Activated naive CD4-positive, alpha-beta T cell treated with anti-CD3 and anti-CD28 coated beads for 36 hours (primary cell): ENCODE results near the gene DDX42. TPM values are rescaled to one million over a fixed set of nuclear protein-coding genes. Genes with fewer than 3 reads are reported as not detected.
A peak's percentile ranks its signal among the peaks of the same experiment; 100 is the strongest.

ENCODE experiments used
- CTCF ChIA-PET: fragments of 350-600 bp; sonication (Branson Sonifier 250); formaldehyde crosslinking; loops from one replicate; lab custom pipeline; 2021; ENCODE audit warnings: antibody characterized with exemption; lab: Charles Lee
- DNase-seq: peaks from one replicate; pipeline ENCODE4 v3.0.0-alpha.2; 2020
- H3K27ac Mint-ChIP-seq: one replicate; pipeline ENCODE4 v1.8.0; 2021; ENCODE audit warnings: mild to moderate bottlenecking, mixed read lengths
- H3K27me3 Mint-ChIP-seq: one replicate; pipeline ENCODE4 v1.8.0; 2021; ENCODE audit warnings: low read depth, mixed read lengths
- H3K36me3 Mint-ChIP-seq: one replicate; pipeline ENCODE4 v1.8.0; 2021; ENCODE audit warnings: low read depth, mixed read lengths
- H3K4me1 Mint-ChIP-seq: one replicate; pipeline ENCODE4 v1.8.0; 2021; ENCODE audit warnings: low read depth, mixed read lengths
- H3K4me3 Mint-ChIP-seq: one replicate; pipeline ENCODE4 v1.8.0; 2021; ENCODE audit warnings: mild to moderate bottlenecking, moderate library complexity, mixed read lengths
- H3K9me3 Mint-ChIP-seq: one replicate; pipeline ENCODE4 v1.8.0; 2021; ENCODE audit warnings: mixed read lengths
- intact Hi-C: fragments of 100-400 bp; cut with micrococcal nuclease; formaldehyde crosslinking; loops from one replicate; pipeline ENCODE4 v1.15.1; 2023
- total RNA-seq, 2 experiments: library from RNA; stranded (reverse); gene quantifications; one replicate each; pipeline ENCODE4 v1.2.3, GENCODE V29; 2021

The DDX42 gene
- total RNA-seq, 2 experiments from 2014 or later, result 91.7 to 92.9 TPM

GRCh38 chr17:63809970-63810369 is 36.0 kb downstream of the DDX42 start:
- H3K27ac Mint-ChIP-seq, result no peak overlapping the region
- CTCF ChIA-PET, result no interaction called here
- H3K36me3 Mint-ChIP-seq, result peaks cover 50% of the 10 kb centered on the region
- H3K4me1 Mint-ChIP-seq, result peaks cover 7% of the 10 kb centered on the region
- intact Hi-C loops, result no loop called here
- no peak overlapping the region for H3K4me3 Mint-ChIP-seq
- DNase-seq, result no peak
- no peaks in the 10 kb centered on the region for H3K9me3 Mint-ChIP-seq
- H3K27me3 Mint-ChIP-seq, result no peaks in the 10 kb centered on the region

- peaks cover 59% of the 10 kb centered on the region for H3K36me3 Mint-ChIP-seq
- no peaks in the 10 kb centered on the region for H3K9me3 Mint-ChIP-seq
- H3K27ac Mint-ChIP-seq, result no peak overlapping the region
Measured at GRCh38 chr17:63816123-63816522, 42.2 kb downstream of the DDX42 start.

GRCh38 chr17:63816669-63817068 is 42.7 kb downstream of the DDX42 start:
- intact Hi-C loops, result no loop called here
- Mint-ChIP-seq H3K36me3 (peaks cover 58% of the 10 kb centered on the region), H3K9me3 (no peaks in the 10 kb centered on the region), H3K27me3 (no peaks in the 10 kb centered on the region), H3K27ac (no peak overlapping the region), H3K4me1 (peaks cover 6% of the 10 kb centered on the region), H3K4me3 (no peak overlapping the region)
- CTCF ChIA-PET, result interaction anchor here (0.6 to 0.7 kb wide), 2 partner anchors 13 to 32 kb away, joined by 3 to 7 read pairs; no protein-coding TSS in a partner anchor
- no peak for DNase-seq

More at GRCh38 chr17:63816123-63816522, 42.2 kb downstream of the DDX42 start:
- intact Hi-C loops, result no loop called here
- H3K4me3 Mint-ChIP-seq, result no peak overlapping the region
- DNase-seq, result no peak
- H3K4me1 Mint-ChIP-seq, result peaks cover 6% of the 10 kb centered on the region
- CTCF ChIA-PET, result interaction anchor here (0.6 kb wide), 1 partner anchor 12 kb away, joined by 7 read pairs; no protein-coding TSS in a partner anchor
- no peaks in the 10 kb centered on the region for H3K27me3 Mint-ChIP-seq

GRCh38 chr17:63817736-63818385 is 43.9 kb downstream of the DDX42 start:
- Mint-ChIP-seq H3K27ac (peak overlapping the region; percentile 59), H3K27me3 (no peaks in the 10 kb centered on the region), H3K36me3 (peaks cover 58% of the 10 kb centered on the region), H3K4me1 (peaks cover 16% of the 10 kb centered on the region), H3K9me3 (no peaks in the 10 kb centered on the region), H3K4me3 (no peak overlapping the region)
- intact Hi-C loops, result no loop called here
- DNase-seq, result no peak
- CTCF ChIA-PET, result interaction anchor here (1.6 kb wide), 1 partner anchor 11 kb away, joined by 5 read pairs; no protein-coding TSS in a partner anchor

- DNase-seq, result no peak
- intact Hi-C loops, result no loop called here
- Mint-ChIP-seq H3K27ac (peak overlapping the region; percentile 75), H3K9me3 (no peaks in the 10 kb centered on the region), H3K4me3 (no peak overlapping the region), H3K27me3 (no peaks in the 10 kb centered on the region), H3K4me1 (peaks cover 26% of the 10 kb centered on the region), H3K36me3 (peaks cover 61% of the 10 kb centered on the region)
- CTCF ChIA-PET, result interaction anchor here (0.6 to 1.6 kb wide), 2 partner anchors 10 to 15 kb away, joined by 4 to 5 read pairs; no protein-coding TSS in a partner anchor
Measured at GRCh38 chr17:63819131-63819530, 45.2 kb downstream of the DDX42 start.

- CTCF ChIA-PET, result interaction anchor here (1.6 kb wide), 1 partner anchor 9 kb away, joined by 5 read pairs; no protein-coding TSS in a partner anchor
- peak overlapping the region; percentile 33 for H3K4me3 Mint-ChIP-seq
- peaks cover 31% of the 10 kb centered on the region for H3K4me1 Mint-ChIP-seq
- peak; percentile 54 for DNase-seq
- no peaks in the 10 kb centered on the region for H3K27me3 Mint-ChIP-seq
- peaks cover 64% of the 10 kb centered on the region for H3K36me3 Mint-ChIP-seq
- H3K9me3 Mint-ChIP-seq, result no peaks in the 10 kb centered on the region
- intact Hi-C loops, result no loop called here
- H3K27ac Mint-ChIP-seq, result peak overlapping the region; percentile 75
Measured at GRCh38 chr17:63819585-63820537, 45.9 kb downstream of the DDX42 start.

GRCh38 chr17:63820963-63821561 is 47.1 kb downstream of the DDX42 start:
- CTCF ChIA-PET, result no interaction called here
- no peak for DNase-seq
- peaks cover 41% of the 10 kb centered on the region for H3K4me1 Mint-ChIP-seq
- no peak overlapping the region for H3K4me3 Mint-ChIP-seq
- H3K27ac Mint-ChIP-seq, result peak overlapping the region; percentile 75
- peaks cover 65% of the 10 kb centered on the region for H3K36me3 Mint-ChIP-seq
- no peaks in the 10 kb centered on the region for H3K27me3 Mint-ChIP-seq
- intact Hi-C loops, result no loop called here
- H3K9me3 Mint-ChIP-seq, result no peaks in the 10 kb centered on the region

GRCh38 chr17:63821804-63822203 is 47.8 kb downstream of the DDX42 start:
- H3K4me3 Mint-ChIP-seq, result peak overlapping the region; percentile 7
- no peaks in the 10 kb centered on the region for H3K9me3 Mint-ChIP-seq
- H3K4me1 Mint-ChIP-seq, result peaks cover 46% of the 10 kb centered on the region
- H3K27me3 Mint-ChIP-seq, result no peaks in the 10 kb centered on the region
- CTCF ChIA-PET, result interaction anchor here (0.9 kb wide), 1 partner anchor 46 kb away, joined by 3 read pairs; no protein-coding TSS in a partner anchor
- peak overlapping the region; percentile 75 for H3K27ac Mint-ChIP-seq
- H3K36me3 Mint-ChIP-seq, result peaks cover 70% of the 10 kb centered on the region
- intact Hi-C loops, result no loop called here
- no peak for DNase-seq

GRCh38 chr17:63822537-63822936 is 48.6 kb downstream of the DDX42 start:
- intact Hi-C loops, result no loop called here
- Mint-ChIP-seq H3K9me3 (no peaks in the 10 kb centered on the region), H3K27me3 (no peaks in the 10 kb centered on the region), H3K4me3 (no peak overlapping the region), H3K27ac (peak overlapping the region; percentile 75), H3K36me3 (peaks cover 72% of the 10 kb centered on the region), H3K4me1 (peaks cover 47% of the 10 kb centered on the region)
- no peak for DNase-seq
- CTCF ChIA-PET, result interaction anchor here (0.9 kb wide), 1 partner anchor 47 kb away, joined by 3 read pairs; no protein-coding TSS in a partner anchor

GRCh38 chr17:63823659-63824331 is 49.8 kb downstream of the DDX42 start:
- H3K9me3 Mint-ChIP-seq, result no peaks in the 10 kb centered on the region
- no peak for DNase-seq
- H3K27me3 Mint-ChIP-seq, result no peaks in the 10 kb centered on the region
- CTCF ChIA-PET, result interaction anchor here (0.7 to 1.3 kb wide), 3 partner anchors 11 to 126 kb away, joined by 3 to 5 read pairs (median 3); no protein-coding TSS in a partner anchor
- intact Hi-C loops, result no loop called here
- H3K27ac Mint-ChIP-seq, result peak overlapping the region; percentile 71
- no peak overlapping the region for H3K4me3 Mint-ChIP-seq
- H3K4me1 Mint-ChIP-seq, result peaks cover 54% of the 10 kb centered on the region
- H3K36me3 Mint-ChIP-seq, result peaks cover 68% of the 10 kb centered on the region

- Mint-ChIP-seq H3K4me1 (peaks cover 60% of the 10 kb centered on the region), H3K27me3 (no peaks in the 10 kb centered on the region), H3K9me3 (no peaks in the 10 kb centered on the region), H3K4me3 (no peak overlapping the region), H3K27ac (peak overlapping the region; percentile 71), H3K36me3 (peaks cover 68% of the 10 kb centered on the region)
- intact Hi-C loops, result no loop called here
- CTCF ChIA-PET, result interaction anchor here (0.7 to 1.3 kb wide), 3 partner anchors 10 to 126 kb away, joined by 3 to 5 read pairs (median 3); no protein-coding TSS in a partner anchor
- DNase-seq, result no peak
Measured at GRCh38 chr17:63824362-63824761, 50.4 kb downstream of the DDX42 start.
